CD14-positive monocyte (primary cell): ENCODE measurements around the gene AGXT2. TPM values are rescaled to one million over a fixed set of nuclear protein-coding genes. Genes with fewer than 3 reads are reported as not detected.

Source experiments
- DNase-seq, 3 donors: peaks; one replicate each; pipeline ENCODE4 v3.0.0-alpha.2; 2011 to 2022
- H2AFZ ChIP-seq: 2 replicates; pipeline ENCODE4 v1.6.0; 2012; ENCODE audit warnings: mild to moderate bottlenecking, low read depth, low read length, inconsistent platforms; ENCODE audit not compliant: insufficient read depth, poor library complexity, severe bottlenecking
- H3K27ac ChIP-seq, 2 donors: 1 replicate in 1 of 2; 2 replicates in 1 of 2; pipeline ENCODE4 v1.5.1; 2012 to 2013; ENCODE audit warnings: low read length in 2 of 2, control low read depth in 1 of 2, inconsistent platforms in 1 of 2, low read depth in 1 of 2, mild to moderate bottlenecking in 1 of 2
- H3K27me3 ChIP-seq, 2 donors: one replicate each; pipeline versions ENCODE4 v1.6.0 to v1.6.1; 2011 to 2013; ENCODE audit warnings: low read length in 2 of 2; ENCODE audit not compliant: control insufficient read depth in 2 of 2, insufficient read depth in 2 of 2
- H3K36me3 ChIP-seq, 2 donors: replicated peaks in 1 of 2; 1 replicate in 1 of 2; 2 replicates in 1 of 2; pipeline versions ENCODE4 v1.5.1 to v1.6.1; 2012 to 2013; ENCODE audit warnings: low read length in 2 of 2, control low read depth in 1 of 2, inconsistent platforms in 1 of 2, mild to moderate bottlenecking in 1 of 2; ENCODE audit not compliant: insufficient read depth in 2 of 2, control insufficient read depth in 1 of 2
- H3K4me1 ChIP-seq, 2 donors: 1 replicate in 1 of 2; 2 replicates in 1 of 2; pipeline versions ENCODE4 v1.5.1 to v1.6.1; 2012 to 2013; ENCODE audit warnings: low read length in 2 of 2, control low read depth in 1 of 2, inconsistent platforms in 1 of 2, mild to moderate bottlenecking in 1 of 2, moderate library complexity in 1 of 2; ENCODE audit not compliant: insufficient read depth in 2 of 2, control insufficient read depth in 1 of 2
- H3K4me2 ChIP-seq: replicated peaks from 2 replicates; pipeline ENCODE3; 2012; ENCODE audit warnings: low read length, moderate library complexity, mild to moderate bottlenecking; ENCODE audit not compliant: poor library complexity, severe bottlenecking; ENCODE audit errors: extremely low read depth
- H3K4me3 ChIP-seq, 3 experiments: fragments of 200-600 bp in 1 of 3; sonication (generic) in 1 of 3; replicated peaks in 1 of 3; 1 replicate in 2 of 3; 2 replicates in 1 of 3; pipeline ENCODE4 v1.5.1; 2011 to 2013; ENCODE audit warnings: low read length in 3 of 3, mild to moderate bottlenecking in 3 of 3, control low read depth in 2 of 3, low read depth in 2 of 3, inconsistent platforms in 1 of 3, moderate library complexity in 1 of 3
- H3K79me2 ChIP-seq: 2 replicates; pipeline ENCODE4 v1.6.0; 2012; ENCODE audit warnings: mild to moderate bottlenecking, control low read depth, inconsistent platforms, low read length, moderate library complexity; ENCODE audit not compliant: insufficient read depth
- H3K9ac ChIP-seq: 2 replicates; pipeline ENCODE4 v1.6.0; 2017; ENCODE audit warnings: low read length, mild to moderate bottlenecking; ENCODE audit not compliant: insufficient read depth, poor library complexity, severe bottlenecking
- H3K9me3 ChIP-seq, 2 donors: replicated peaks in 1 of 2; 1 replicate in 1 of 2; 2 replicates in 1 of 2; pipeline versions ENCODE4 v1.5.1 to v1.6.1; 2012 to 2013; ENCODE audit warnings: low read length in 2 of 2, control low read depth in 1 of 2; ENCODE audit not compliant: control insufficient read depth in 1 of 2, insufficient read depth in 1 of 2
- H4K20me1 ChIP-seq: 2 replicates; pipeline ENCODE4 v1.6.0; 2012; ENCODE audit warnings: mild to moderate bottlenecking, low read length, control low read depth, moderate library complexity; ENCODE audit not compliant: insufficient read depth
- H3K27ac Mint-ChIP-seq, 7 donors: one replicate each; pipeline ENCODE4 v1.8.0; 2020; ENCODE audit warnings: mild to moderate bottlenecking in 7 of 7, mixed read lengths in 7 of 7, moderate library complexity in 6 of 7, inconsistent platforms in 2 of 7
- H3K27me3 Mint-ChIP-seq, 3 donors: one replicate each; pipeline ENCODE4 v1.8.0; 2021 to 2022; ENCODE audit warnings: low read depth in 3 of 3, mild to moderate bottlenecking in 3 of 3, mixed read lengths in 3 of 3, moderate library complexity in 3 of 3, inconsistent platforms in 1 of 3
- H3K36me3 Mint-ChIP-seq, 2 donors: one replicate each; pipeline ENCODE4 v1.8.0; 2020; ENCODE audit warnings: mixed read lengths in 2 of 2, inconsistent platforms in 1 of 2, mild to moderate bottlenecking in 1 of 2
- H3K4me1 Mint-ChIP-seq: one replicate; pipeline ENCODE4 v1.8.0; 2020; ENCODE audit warnings: mild to moderate bottlenecking, mixed read lengths
- H3K4me3 Mint-ChIP-seq, 2 donors: one replicate each; pipeline ENCODE4 v1.8.0; 2020; ENCODE audit warnings: mild to moderate bottlenecking in 2 of 2, mixed read lengths in 2 of 2, moderate library complexity in 1 of 2
- H3K9me3 Mint-ChIP-seq, 7 donors: one replicate each; pipeline ENCODE4 v1.8.0; 2020 to 2022; ENCODE audit warnings: mixed read lengths in 7 of 7, mild to moderate bottlenecking in 6 of 7, moderate library complexity in 6 of 7, inconsistent platforms in 2 of 7
- CTCF ChIP-seq: fragments of 200-600 bp; IDR thresholded peaks from one replicate; pipeline ENCODE4 v1.8.0; 2022; ENCODE audit warnings: antibody characterized with exemption, mild to moderate bottlenecking
- WGBS: methylation state at CpG from one replicate; pipeline ENCODE4 v1.1.5; 2013; ENCODE audit warnings: missing lambda C conversion rate; ENCODE audit not compliant: insufficient coverage; 5-methylcytosine and 5-hydroxymethylcytosine counted together
- intact Hi-C, 2 donors: fragments of 100-400 bp; cut with micrococcal nuclease; formaldehyde crosslinking; loops; one replicate each; pipeline versions ENCODE4 v1.15.0 to v1.15.1; 2023
- polyA plus RNA-seq, 3 donors: library from polyadenylated mRNA; depleted of rRNA in 1 of 3; unstranded in 2 of 3; stranded (reverse) in 1 of 3; fragments of 300-500 nt in 2 of 3; fragments of >200 nt in 1 of 3; fragmentation: Illumina TruSeq in 2 of 3; gene quantifications; 1 replicate in 2 of 3; 2 replicates in 1 of 3; pipeline ENCODE4 v1.2.3, GENCODE V29; 2012 to 2021

AGXT2 gene
- polyA plus RNA-seq, 3 donors: not detected

GRCh38 chr5:35023391-35024178 lies 24.2 kb downstream of the AGXT2 start:
- no peak for TF ChIP-seq CTCF
- Mint-ChIP-seq H3K27ac (no peak overlapping the region), H3K27me3 (peaks cover 1 to 18% (median 3%) of the 10 kb centered on the region in 3 donors), H3K9me3 (peaks cover 0 to 4% (median 0%) of the 10 kb centered on the region in 7 donors), H3K4me1 (no peaks in the 10 kb centered on the region), H3K4me3 (no peak overlapping the region), H3K36me3 (no peaks in the 10 kb centered on the region)
- H3K27ac ChIP-seq: no peak overlapping the region
- H3K9ac ChIP-seq: no peak overlapping the region
- DNase-seq: no peak
- no peaks in the 10 kb centered on the region for H3K36me3 ChIP-seq
- no peaks in the 10 kb centered on the region for H3K4me1 ChIP-seq
- no peaks in the 10 kb centered on the region for H4K20me1 ChIP-seq
- H3K4me3 ChIP-seq: no peak overlapping the region
- WGBS: 100% methylated on average over 2 of the region's 7 CpGs
- no peaks in the 10 kb centered on the region for H3K79me2 ChIP-seq
- H2AFZ ChIP-seq: no peak overlapping the region
- H3K4me2 ChIP-seq: no peak overlapping the region
- intact Hi-C loops: no loop called here
- no peaks in the 10 kb centered on the region for H3K9me3 ChIP-seq
- H3K27me3 ChIP-seq: peaks cover 0 to 2% of the 10 kb centered on the region in 2 donors

GRCh38 chr5:35016174-35017051 lies 31.3 kb downstream of the AGXT2 start:
- Mint-ChIP-seq H3K4me3 (no peak overlapping the region), H3K36me3 (no peaks in the 10 kb centered on the region), H3K4me1 (peaks cover 6% of the 10 kb centered on the region), H3K27ac (no peak overlapping the region), H3K27me3 (peaks cover 0 to 5% (median 3%) of the 10 kb centered on the region in 3 donors), H3K9me3 (peaks cover 2 to 11% (median 8%) of the 10 kb centered on the region in 7 donors)
- TF ChIP-seq CTCF: no peak
- no peaks in the 10 kb centered on the region for H3K9me3 ChIP-seq
- H3K4me1 ChIP-seq: peaks cover 0 to 2% of the 10 kb centered on the region in 2 donors
- intact Hi-C loops: no loop called here
- no peak overlapping the region for H3K4me2 ChIP-seq
- no peaks in the 10 kb centered on the region for H3K36me3 ChIP-seq
- no peak overlapping the region for H3K4me3 ChIP-seq
- H3K27ac ChIP-seq: no peak overlapping the region
- no peak overlapping the region for H2AFZ ChIP-seq
- H3K9ac ChIP-seq: no peak overlapping the region
- H3K79me2 ChIP-seq: no peaks in the 10 kb centered on the region
- no peak for DNase-seq
- H3K27me3 ChIP-seq: no peaks in the 10 kb centered on the region
- 14% methylated on average over 2 of the region's 4 CpGs for whole genome bisulfite sequencing
- H4K20me1 ChIP-seq: no peaks in the 10 kb centered on the region
